SHP77 (cell line): ENCODE measurements around the gene WSCD2.

Experiments
- DNase-seq, 2 experiments: peaks; one replicate each; lab custom pipeline; 2025; lab: John Stamatoyannopoulos, UW

Gene WSCD2

DNA sequence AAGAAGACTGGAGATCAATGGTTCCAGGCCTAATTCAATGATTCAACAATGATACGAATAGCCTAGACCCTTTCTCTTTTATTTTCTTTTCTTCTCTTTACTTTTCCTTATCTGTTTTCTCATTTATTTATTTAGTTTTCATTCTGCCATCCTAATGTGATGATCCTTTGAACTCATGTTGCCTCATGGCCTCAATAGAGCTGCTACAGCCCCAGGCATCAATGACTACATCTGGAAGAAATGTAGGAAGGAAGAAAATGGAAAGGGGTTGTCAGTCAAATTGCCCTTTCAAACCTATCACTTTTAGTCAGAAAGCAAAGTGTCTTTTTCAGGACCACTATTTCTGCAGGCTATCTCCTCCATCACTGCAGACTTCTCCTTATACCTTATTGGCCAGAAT is 140.1 kb downstream of the WSCD2 start:
- no peak for DNase-seq

DNA sequence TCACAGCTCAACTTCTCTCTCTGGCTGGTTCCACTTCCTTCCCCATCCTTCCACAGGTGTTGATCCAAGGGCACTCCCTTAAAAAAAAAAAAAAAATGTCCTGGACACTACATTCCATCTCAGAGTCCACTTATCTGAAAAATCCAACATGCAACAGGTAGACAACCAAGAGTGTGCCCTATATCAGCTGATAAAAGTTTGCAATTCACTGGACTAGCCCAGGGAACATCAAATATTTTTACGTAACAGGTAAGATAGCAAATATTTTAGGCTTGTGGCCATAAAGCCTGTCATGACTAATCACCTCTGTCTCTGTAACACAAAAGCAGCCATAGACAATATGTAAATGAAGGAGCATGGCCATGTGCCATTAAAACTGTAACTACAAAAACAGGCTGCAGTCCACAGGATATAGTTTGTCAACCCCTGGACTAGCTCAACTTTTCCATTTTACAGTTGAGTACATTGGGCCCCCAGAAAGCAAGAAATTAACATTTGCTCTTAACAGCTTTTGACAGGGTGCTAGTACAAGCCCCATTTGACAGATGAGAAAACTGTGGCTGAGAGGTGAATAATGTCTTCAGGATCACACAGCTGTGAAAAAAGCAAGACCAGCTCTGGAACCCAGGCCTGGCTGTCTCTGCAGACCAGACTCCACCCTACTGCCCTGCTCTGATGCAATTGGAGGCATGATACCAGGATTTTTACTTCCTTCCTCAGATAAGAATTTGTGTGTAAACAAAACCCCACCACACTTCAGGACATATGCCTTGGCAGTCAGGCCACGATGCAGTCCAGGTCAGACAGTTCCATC is 141.2 kb downstream of the WSCD2 start:
- DNase-seq, result no peak

DNA sequence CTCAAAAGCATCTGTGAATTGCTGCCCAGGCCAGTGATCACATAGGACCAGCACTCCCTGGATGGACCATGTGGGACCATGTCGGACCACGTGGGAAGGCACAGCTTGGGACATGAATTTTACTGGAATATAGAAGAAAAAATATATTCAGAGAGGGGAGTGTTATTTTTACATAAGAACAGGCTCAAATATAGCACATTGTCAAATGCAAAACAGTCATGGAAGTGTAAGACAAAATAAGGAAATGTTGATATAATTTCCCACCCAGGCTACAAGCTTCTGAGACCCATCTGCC is 141.7 kb downstream of the WSCD2 start:
- no peak for DNase-seq

DNA sequence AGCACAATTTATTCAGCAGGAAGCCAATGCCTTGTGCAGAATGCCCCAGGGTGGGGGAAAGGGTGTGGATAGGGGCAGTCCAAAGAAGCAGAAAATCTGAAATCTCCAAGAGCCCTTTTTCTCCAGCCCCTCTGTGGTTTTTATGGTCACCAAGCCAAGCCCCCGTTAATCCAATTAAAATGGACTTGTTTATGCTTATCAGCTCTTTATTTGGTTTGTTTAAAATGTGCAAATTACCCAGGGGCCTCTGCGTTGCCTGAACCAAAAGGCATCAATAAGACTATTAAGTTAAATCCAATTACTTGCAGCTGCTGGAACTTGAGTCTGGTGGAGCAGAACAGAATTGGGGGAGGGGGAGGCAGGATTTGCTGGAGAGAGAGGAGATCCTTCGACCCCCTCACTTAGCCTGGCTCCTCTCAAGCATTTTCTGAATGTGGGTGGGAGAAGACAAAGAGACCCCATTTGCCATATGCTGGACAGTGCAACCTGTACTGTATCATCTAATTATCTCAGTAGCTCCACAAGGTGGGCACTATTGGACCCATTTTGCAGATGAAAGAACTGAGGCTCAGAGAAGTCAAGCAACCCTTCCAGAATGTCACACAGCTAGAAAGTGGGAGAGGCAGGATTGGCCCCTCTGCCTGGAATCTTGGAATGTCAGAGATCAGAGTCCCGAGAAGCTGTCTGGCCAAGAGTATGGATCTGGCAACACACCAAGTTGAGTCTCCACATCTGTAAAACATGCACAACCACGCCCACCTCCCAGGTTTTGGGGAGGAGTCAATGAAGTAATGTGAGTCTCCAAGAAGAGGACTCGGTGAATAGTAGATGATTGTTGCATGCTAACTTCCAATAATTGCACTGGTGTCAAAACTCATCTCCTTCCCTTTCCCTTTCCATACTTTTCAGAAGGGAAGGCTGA is 143.1 kb downstream of the WSCD2 start:
- DNase-seq, result no peak

DNA sequence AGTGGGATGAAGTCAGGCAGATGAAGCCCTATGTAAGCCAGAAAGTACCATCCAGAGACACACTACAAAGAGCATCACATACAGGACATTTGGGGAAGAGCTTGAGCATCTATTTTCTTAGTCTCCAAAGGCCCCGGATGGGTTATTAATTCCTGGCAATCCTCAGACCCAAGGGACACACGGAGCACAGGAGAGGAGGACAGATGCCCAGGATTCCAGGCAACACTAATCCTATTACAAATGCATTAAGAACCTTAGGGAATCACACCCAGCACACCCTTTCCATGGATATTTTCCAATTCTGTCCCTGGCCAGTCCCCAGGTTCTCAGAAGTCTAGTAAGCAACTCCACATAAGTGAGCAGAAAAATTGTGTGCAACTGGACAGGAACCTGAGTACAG is 144.1 kb downstream of the WSCD2 start:
- DNase-seq, result no peak

DNA sequence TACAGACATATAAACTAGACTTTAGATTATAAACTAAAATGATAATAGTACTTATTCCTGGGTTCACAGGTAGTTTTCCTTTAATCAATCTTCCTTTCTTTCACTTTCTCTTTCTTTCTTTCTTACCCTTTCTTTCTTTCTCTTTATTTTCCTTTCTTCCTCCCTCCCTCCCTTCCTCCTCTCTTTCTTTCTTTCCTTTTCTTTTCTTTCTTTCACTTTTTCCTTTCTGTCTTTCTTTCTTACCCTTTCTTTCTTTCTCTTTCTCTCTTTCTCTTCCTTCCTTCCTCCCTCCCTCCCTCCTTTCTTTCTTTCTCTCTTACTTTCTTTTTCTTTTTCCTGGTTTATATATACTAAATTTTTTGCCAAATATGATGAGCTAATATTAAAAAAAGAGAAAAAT is 148.5 kb downstream of the WSCD2 start:
- DNase-seq, result no peak

DNA sequence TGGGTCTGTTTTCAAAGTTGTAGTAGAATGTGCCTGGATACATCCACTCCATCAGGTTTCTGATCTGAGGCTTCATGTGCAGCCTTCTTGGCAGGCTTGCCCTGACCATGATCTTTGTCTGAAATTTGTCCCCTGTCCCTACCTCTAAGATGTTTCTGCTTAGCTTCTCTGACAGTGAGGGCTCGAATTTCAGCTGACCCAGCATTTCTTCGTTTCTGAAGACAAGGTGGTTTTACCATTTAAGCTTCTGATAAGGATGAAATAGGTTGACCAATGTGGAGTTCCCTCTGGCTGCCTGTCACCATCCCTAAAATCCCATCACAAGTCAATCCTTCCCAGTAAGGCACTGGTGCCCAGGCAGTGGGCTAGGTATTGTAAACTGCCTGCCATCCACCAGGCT is 153.1 kb downstream of the WSCD2 start:
- no peak for DNase-seq

DNA sequence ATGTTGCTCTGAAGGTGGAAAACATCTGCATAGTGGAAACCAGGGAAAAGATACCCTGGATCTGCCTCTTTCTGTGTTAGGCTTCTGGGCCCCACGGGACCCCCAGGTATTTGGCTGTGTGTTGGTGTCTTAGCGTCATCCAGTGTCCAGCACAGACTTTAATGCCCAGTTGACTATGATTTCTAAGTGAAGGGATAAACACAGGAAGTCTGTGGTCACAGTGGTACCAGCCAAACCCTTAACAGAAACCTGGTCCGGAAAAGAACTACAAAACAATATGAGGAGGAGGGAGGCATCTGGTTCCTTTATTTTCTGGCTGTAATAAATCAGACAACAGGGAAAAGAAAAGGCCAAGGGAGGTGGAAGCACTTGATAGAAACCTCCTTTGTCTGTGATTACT is 153.6 kb downstream of the WSCD2 start:
- no peak for DNase-seq

DNA sequence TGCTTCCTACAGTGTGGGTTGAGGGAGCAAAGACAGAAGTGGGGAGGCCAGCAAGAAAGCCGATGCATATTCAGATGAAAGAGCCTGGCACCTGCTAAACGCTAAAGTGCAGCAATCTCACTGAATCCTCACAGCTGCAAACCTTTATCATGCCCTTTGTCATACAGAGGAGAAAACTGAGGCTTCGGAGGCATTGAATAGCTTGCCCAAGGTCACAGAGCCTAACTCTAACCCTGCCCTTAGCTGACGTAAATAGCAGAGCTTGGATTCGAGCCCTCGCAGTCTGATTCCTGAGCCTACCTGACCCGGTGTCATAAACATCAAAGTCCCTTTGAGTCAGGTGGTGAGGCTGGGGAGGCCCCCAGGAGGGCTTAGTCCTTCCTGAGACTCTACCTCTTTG is 155.1 kb downstream of the WSCD2 start:
- no peak for DNase-seq

DNA sequence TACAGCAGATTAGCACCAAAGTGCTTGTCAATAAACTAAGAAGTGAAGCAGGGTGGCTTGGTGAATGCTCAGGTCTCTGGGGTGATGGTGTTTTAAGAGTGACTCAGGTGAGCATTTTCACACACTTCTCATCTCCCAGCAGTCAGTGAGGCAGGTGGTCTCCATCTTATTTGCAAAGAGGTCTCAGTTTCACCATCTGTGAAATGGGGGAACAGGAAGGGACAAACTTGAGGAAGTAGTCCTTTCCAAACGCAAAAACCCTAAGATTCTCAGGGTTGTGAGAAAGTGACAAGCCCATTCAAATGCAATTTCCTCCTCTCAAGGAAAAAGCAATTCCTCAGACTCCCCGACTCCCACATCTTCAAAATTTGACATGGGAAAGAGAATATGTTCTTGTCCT is 155.9 kb downstream of the WSCD2 start:
- DNase-seq, result no peak

DNA sequence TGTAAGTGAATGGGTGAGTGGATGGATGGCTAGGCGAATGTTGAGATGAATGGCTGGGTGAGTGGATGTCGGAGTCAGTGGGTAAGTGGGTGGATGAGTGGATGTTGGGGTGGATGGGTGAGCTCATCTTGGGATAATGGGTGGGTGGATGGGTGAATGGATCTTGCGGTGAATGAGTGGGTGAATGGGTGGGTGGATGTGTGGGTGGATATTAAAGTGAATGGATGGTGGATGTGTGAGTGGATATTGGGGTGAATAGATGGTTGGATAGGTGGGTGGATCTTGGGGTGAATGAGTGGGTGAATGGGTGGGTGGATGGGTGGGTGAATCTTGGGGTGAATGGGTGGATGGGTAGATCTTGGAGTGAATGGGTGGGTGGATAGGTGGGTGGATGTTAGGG is 158.1 kb downstream of the WSCD2 start:
- no peak for DNase-seq

DNA sequence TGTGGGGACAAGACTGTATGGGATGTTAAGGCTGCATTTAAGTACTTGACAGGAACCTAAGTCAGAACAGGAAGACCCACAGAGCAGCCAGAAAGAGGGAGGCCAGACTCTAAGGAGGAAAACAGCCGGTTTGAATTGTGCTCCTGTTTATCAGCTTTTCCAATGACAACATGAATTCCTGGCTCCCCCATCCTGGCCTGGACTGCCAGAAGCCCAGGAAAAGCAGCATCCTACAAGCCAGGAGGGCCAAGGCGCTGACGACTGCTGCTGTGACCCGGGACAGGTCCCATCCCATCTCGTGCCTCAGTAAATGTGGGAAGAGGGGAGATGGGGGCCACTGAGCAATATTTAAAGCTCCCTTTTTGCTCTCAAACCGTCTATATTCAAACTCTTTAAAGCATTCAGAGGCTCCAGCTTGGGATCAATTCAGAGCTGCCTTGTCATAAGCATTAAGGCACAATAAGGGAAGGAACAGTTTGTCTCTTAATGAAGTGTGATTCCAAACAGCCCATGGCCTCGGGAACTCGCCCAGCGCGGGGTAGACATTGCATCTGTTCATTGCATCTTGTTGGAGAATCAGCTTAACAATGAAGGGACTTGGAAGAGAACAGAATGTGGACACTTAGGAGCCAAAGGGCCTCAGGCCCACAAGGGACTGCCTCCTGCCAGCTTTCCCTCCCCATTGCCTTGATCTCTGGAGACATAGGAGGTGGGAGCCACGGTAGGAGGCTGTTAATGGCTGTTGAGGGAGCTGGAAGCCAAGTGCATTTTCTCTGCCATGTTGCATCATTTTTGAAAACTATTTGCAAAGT is 160.5 kb downstream of the WSCD2 start:
- DNase-seq, result no peak

DNA sequence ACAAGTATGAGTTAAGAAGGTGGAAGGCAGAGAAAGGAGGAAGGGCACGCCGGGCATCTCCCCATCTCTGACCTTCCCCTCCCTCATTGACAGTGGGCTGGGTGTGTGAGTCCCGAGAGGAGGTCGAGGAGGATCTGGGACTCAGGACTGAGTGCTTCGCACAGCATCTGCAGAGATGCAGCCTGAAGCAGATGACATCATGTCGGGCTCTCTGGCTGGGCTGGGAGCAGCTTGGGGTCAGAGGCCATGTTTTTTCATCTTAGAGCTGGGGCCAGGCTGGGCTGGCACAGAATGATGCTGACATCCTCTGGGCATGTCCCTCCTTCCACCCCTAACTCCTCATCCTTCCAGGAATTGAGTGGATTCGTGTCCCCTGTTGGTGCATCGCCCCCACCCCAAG is 166.6 kb downstream of the WSCD2 start:
- DNase-seq, result no peak

DNA sequence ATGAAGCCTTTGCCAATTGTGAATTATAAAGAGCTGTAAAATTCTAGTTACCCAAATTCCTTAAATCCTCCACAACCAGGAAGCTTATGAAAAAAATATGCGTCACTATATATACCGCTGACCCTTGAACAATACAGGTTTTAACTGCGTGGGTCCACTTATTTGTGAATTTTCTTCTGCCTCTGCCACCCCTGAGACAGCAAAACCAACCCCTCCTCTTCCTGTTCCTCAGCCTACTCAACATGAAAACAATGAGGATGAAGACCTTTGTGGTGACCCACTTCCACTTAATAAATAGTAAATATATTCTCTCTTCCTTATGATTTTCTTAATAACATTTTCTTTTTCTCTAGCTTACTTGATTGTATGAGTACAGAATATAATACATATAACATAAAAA is 167.9 kb downstream of the WSCD2 start:
- DNase-seq, result no peak

DNA sequence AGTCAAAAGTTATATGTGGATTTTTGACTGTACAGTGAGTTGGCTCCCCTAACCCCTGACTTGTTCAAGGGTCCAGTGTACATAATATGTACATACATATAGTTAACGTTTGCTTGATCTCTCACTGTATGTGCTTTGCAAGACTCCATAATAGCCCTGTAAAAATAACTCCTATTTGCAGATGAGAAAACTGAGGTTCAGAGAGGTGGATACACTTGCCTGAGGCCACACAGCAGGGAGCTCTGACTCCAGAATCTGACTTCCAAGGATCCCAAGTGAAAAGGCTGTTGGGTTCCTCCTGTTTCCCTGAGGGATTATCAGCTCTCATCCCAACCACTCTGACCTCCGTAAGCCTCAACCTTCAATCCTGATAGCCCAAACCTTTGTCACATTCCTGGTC is 168.3 kb downstream of the WSCD2 start:
- no peak for DNase-seq

DNA sequence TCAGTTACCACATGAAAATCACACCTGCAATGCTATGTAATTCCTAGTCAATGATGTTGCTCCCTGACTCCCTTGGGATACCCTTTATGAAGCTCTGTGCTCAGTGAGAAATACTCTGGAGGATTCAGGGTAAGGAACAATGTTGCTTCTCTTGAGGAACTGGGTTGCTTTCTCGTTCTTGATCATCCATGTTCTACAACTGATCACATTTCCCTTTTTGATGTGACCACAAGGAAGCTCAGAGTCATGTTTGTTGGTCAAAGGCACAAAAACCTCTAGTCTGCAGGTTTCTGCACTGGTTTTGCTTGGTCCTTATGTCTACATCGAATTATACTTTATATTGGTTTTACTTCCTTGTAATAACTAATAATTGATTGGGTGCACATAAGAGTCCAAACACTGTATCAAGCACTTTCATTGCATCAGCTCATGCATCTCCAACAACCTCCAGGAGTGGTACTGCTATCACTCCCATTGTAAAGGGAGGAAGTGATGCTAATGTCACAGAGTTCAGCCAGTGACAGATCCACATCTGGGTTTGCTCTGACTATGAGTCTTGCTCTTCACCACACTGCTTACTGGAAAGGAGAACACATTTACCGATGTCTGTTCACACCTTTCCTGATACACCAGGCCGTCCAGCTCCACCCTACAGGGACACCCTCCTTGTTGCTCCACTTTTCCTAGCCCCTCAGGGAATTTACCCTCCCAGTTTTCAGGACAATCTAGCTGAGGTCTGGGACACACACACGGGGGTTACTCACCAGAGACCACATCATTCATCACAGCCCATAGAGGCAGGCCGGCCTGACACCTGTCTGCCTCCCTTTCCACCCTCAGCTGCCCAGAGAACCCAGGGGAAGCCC is 169.0 kb downstream of the WSCD2 start:
- no peak for DNase-seq

DNA sequence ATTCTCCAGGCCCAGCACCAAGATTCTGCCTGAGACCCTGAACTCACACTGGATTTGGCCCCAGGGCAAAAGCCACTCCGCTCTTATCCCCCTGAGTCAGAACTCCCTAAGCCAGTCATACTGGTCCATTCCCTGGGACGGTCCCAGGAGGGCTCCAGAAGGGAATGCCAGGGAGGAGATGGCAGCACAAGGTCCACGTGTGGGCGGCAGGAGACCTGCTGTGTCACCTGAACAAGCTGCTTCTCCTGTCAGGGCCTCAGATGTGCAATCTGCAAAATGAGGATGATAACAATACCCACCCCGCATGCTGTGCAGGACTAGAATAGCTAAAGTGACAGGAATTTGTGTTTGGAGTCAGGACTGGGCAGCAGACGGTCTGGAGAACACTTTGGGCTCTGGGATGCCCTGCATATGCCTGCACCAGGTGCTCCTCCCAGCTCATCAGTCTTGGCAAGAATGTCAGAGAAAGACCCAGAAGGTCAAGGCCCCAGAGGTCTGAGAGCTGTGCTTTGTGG is 169.7 kb downstream of the WSCD2 start:
- no peak for DNase-seq

DNA sequence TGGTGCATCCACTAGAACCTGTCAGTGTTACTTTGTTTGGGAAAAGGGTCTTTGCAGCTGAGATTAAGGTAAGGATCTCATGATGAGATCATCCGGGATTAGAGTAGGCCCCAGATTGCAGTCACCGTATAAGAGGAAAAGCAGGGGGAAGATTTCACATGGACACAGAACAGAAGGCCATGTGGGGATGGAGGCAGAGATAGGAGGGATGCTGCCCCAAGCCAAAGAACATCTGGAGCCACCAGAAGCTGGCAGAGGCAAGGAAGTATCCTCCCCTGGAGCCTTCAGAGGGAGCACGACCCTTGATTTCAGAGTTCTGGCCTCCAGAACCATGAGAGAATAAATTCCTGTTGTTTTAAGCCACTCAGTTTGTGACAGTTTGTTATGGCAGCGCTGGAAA is 170.4 kb downstream of the WSCD2 start:
- DNase-seq, result no peak
